HCT116 (cell line): Measurements from ENCODE around the gene SCN2A. TPM values are rescaled to one million over a fixed set of nuclear protein-coding genes. Genes with fewer than 3 reads are reported as not detected.

Source experiments
- ATAC-seq: fragments of 200-7000 bp; cut with Tn5 transposase; 2 replicates; pipeline ENCODE4 v1.9.1; 2020; ENCODE audit warnings: mild to moderate bottlenecking, moderate library complexity
- BruUV-seq: library from RNA; stranded (reverse); fragments of 400-500 nt; replicated peaks from 2 replicates; lab custom pipeline; 2021; lab: Mats Ljungman, UMichigan
- CTCF ChIA-PET: fragments of 300-600 bp; sonication (Branson Sonifier 250); formaldehyde crosslinking; loops from one replicate; lab custom pipeline; 2021; ENCODE audit warnings: antibody characterized with exemption; lab: Charles Lee
- POLR2A ChIA-PET: fragments of 300-600, 350-600 bp; sonication (Branson Sonifier 250); formaldehyde crosslinking; loops from one replicate; lab custom pipeline; 2021; ENCODE audit warnings: antibody characterized with exemption; lab: Charles Lee
- RAD21 ChIA-PET, 2 experiments: fragments of 300-600 bp; sonication (Branson Sonifier 250); formaldehyde crosslinking; loops; one replicate each; lab custom pipeline; 2023; ENCODE audit warnings: low total read pairs in 2 of 2; ENCODE audit not compliant: uncharacterized antibody in 2 of 2, unreplicated experiment in 2 of 2, low non-redundant PET in 1 of 2; lab: Charles Lee
- DNase-seq: peaks from one replicate; pipeline ENCODE4 v3.0.0-alpha.2; 2010; ENCODE audit warnings: low read depth, low spot score
- H2AFZ ChIP-seq: fragments of 200-600 bp; shearing (Covaris generic), sonication (generic); 2 replicates; pipeline ENCODE4 v1.6.1; 2017; ENCODE audit warnings: low read depth, mixed run types, mixed read lengths, antibody characterized with exemption, low read length; ENCODE audit not compliant: poor library complexity, severe bottlenecking
- H3K27ac ChIP-seq: 2 replicates; pipeline ENCODE4 v1.5.1; 2012; ENCODE audit warnings: low read depth, low read length
- H3K27me3 ChIP-seq: fragments of 200-600 bp; sonication (generic); 2 replicates; pipeline ENCODE4 v1.6.1; 2016; ENCODE audit warnings: mixed run types, low read length, mixed read lengths; ENCODE audit not compliant: insufficient read depth
- H3K36me3 ChIP-seq, 2 experiments: fragments of 200-500 bp in 1 of 2; fragments of 200-600 bp in 1 of 2; sonication (Bioruptor generic) in 1 of 2; sonication (generic) in 1 of 2; 2 replicates each; pipeline versions ENCODE4 v1.5.1 to v1.6.1; 2014 to 2016; ENCODE audit warnings: low read length in 2 of 2, inconsistent platforms in 1 of 2, mixed read lengths in 1 of 2, mixed run types in 1 of 2; ENCODE audit not compliant: insufficient read depth in 2 of 2, control insufficient read depth in 1 of 2
- H3K4me1 ChIP-seq, 2 experiments: fragments of 200-600 bp in 1 of 2; sonication (generic) in 1 of 2; 2 replicates each; pipeline versions ENCODE4 v1.5.1 to v1.6.1; 2012 to 2017; ENCODE audit warnings: low read length in 2 of 2, inconsistent platforms in 1 of 2, mild to moderate bottlenecking in 1 of 2, mixed read lengths in 1 of 2, mixed run types in 1 of 2, moderate library complexity in 1 of 2; ENCODE audit not compliant: insufficient read depth in 2 of 2, control insufficient read depth in 1 of 2
- H3K4me2 ChIP-seq: fragments of 200-600 bp; sonication (generic); 2 replicates; pipeline ENCODE4 v1.6.1; 2017; ENCODE audit warnings: mixed run types, low read length, mixed read lengths
- H3K4me3 ChIP-seq, 2 experiments: fragments of 200-600 bp in 1 of 2; sonication (generic) in 1 of 2; replicated peaks in 1 of 2; 2 replicates each; pipeline ENCODE4 v1.5.1; 2011 to 2016; ENCODE audit warnings: low read length in 2 of 2, control low read depth in 1 of 2, low read depth in 1 of 2, mild to moderate bottlenecking in 1 of 2, mixed read lengths in 1 of 2, mixed run types in 1 of 2
- H3K79me2 ChIP-seq: fragments of 200-600 bp; sonication (generic); 2 replicates; pipeline ENCODE4 v1.6.1; 2017; ENCODE audit warnings: mild to moderate bottlenecking, mixed run types, low read length, moderate library complexity, mixed read lengths; ENCODE audit not compliant: insufficient read depth
- H3K9ac ChIP-seq: fragments of 200-600 bp; sonication (generic); 2 replicates; pipeline ENCODE4 v1.6.1; 2016; ENCODE audit warnings: low read length, mixed read lengths
- H3K9me2 ChIP-seq: fragments of 200-600 bp; sonication (generic), shearing (Covaris generic); 2 replicates; pipeline ENCODE4 v1.6.1; 2017; ENCODE audit warnings: mixed run types, mild to moderate bottlenecking, moderate library complexity; ENCODE audit not compliant: insufficient read depth
- H3K9me3 ChIP-seq, 2 experiments: fragments of 200-500 bp in 1 of 2; fragments of 200-600 bp in 1 of 2; sonication (Bioruptor generic) in 1 of 2; sonication (generic) in 1 of 2; 2 replicates each; pipeline ENCODE4 v1.6.1; 2014 to 2017; ENCODE audit warnings: low read length in 2 of 2, mixed read lengths in 2 of 2, inconsistent platforms in 1 of 2, low read depth in 1 of 2, mild to moderate bottlenecking in 1 of 2, mixed run types in 1 of 2, moderate library complexity in 1 of 2; ENCODE audit not compliant: control insufficient read depth in 1 of 2, insufficient read depth in 1 of 2
- H4K20me1 ChIP-seq: fragments of 200-600 bp; sonication (generic), shearing (Covaris generic); 2 replicates; pipeline ENCODE4 v1.6.1; 2017; ENCODE audit warnings: mixed run types, mild to moderate bottlenecking, moderate library complexity; ENCODE audit not compliant: insufficient read depth
- ATF3 ChIP-seq: IDR thresholded peaks from 2 replicates; pipeline ENCODE4 v1.6.1; 2012
- CTCF ChIP-seq, 3 experiments: fragments of 200-600 bp in 1 of 3; sonication (generic) in 1 of 3; IDR thresholded peaks in 2 of 3; conservative IDR thresholded peaks in 1 of 3; 2 replicates each; pipeline ENCODE4 v1.5.1; 2012 to 2017; ENCODE audit warnings: low read depth in 2 of 3, low read length in 2 of 3, antibody characterized with exemption in 1 of 3, borderline replicate concordance in 1 of 3, control low read depth in 1 of 3, mild to moderate bottlenecking in 1 of 3, mixed read lengths in 1 of 3, mixed run types in 1 of 3, moderate library complexity in 1 of 3; ENCODE audit not compliant: insufficient read depth in 1 of 3
- EGR1 ChIP-seq: IDR thresholded peaks from 2 replicates; pipeline ENCODE4 v1.6.1; 2012; ENCODE audit warnings: low read depth
- FOSL1 ChIP-seq: IDR thresholded peaks from 2 replicates; pipeline ENCODE4 v1.6.1; 2012; ENCODE audit warnings: low read depth
- MAX ChIP-seq: IDR thresholded peaks from 2 replicates; pipeline ENCODE4 v1.6.1; 2012
- POLR2AphosphoS5 ChIP-seq: IDR thresholded peaks from 2 replicates; pipeline ENCODE4 v1.6.1; 2011; ENCODE audit warnings: mild to moderate bottlenecking, low read depth, low read length, moderate library complexity
- SRF ChIP-seq: IDR thresholded peaks from 2 replicates; pipeline ENCODE4 v1.6.1; 2012; ENCODE audit warnings: low read depth
- ZNF274 ChIP-seq: fragments of 200-500 bp; sonication (Bioruptor generic); IDR thresholded peaks from 2 replicates; pipeline ENCODE4 v1.6.1; 2014; ENCODE audit warnings: mild to moderate bottlenecking, low read depth, low read length, inconsistent platforms
- intact Hi-C: fragments of 100-400 bp; cut with micrococcal nuclease; formaldehyde crosslinking; loops from 2 replicates; pipeline ENCODE4 v1.10.0; 2022
- total RNA-seq: library from RNA; stranded (reverse); gene quantifications from one replicate; pipeline ENCODE4 v1.2.1, GENCODE V29; 2021; ENCODE audit not compliant: unreplicated experiment

SCN2A gene
- total RNA-seq, 1 experiment from 2014 or later, result 0.25 TPM

- ChIA-PET CTCF (no interaction called here), POLR2A (no interaction called here), RAD21 (no interaction called here)
- no peak overlapping the region for H3K9ac ChIP-seq
- H4K20me1 ChIP-seq, result no peaks in the 10 kb centered on the region
- H3K27ac ChIP-seq, result no peak overlapping the region
- H3K4me1 ChIP-seq, result no peaks in the 10 kb centered on the region
- intact Hi-C loops, result no loop called here
- no peak overlapping the region for H3K4me3 ChIP-seq
- no peaks in the 10 kb centered on the region for H3K36me3 ChIP-seq
- no peak overlapping the region for H2AFZ ChIP-seq
- BruUV-seq, result no TSS peak
- no peaks in the 10 kb centered on the region for H3K9me3 ChIP-seq
- no peaks in the 10 kb centered on the region for H3K9me2 ChIP-seq
- H3K4me2 ChIP-seq, result no peak overlapping the region
- no peak for ATAC-seq
- DNase-seq, result no peak
- H3K27me3 ChIP-seq, result no peaks in the 10 kb centered on the region
- no peak for TF ChIP-seq POLR2AphosphoS5
- TF ChIP-seq CTCF (IDR thresholded peaks at IDR 0.05 in 2 of 3, conservative IDR thresholded peaks at IDR 0.05 in 1 of 3; ENCODE audit: borderline replicate concordance in 1 of 3, insufficient read depth in 1 of 3, low read depth in 2 of 3, low read length in 2 of 3), result no peak
- TF ChIP-seq SRF, result no peak
- TF ChIP-seq FOSL1, result no peak
- no peak for TF ChIP-seq ATF3
- no peak for TF ChIP-seq ZNF274
- no peak for TF ChIP-seq EGR1
- TF ChIP-seq, all 23 proteins: peak for 0
- H3K79me2 ChIP-seq, result no peaks in the 10 kb centered on the region
Measured at GRCh38 chr2:165423081-165423480, 183.9 kb downstream of the SCN2A start.

- H3K27ac ChIP-seq, result no peak overlapping the region
- TF ChIP-seq MAX, result no peak
- no peak for TF ChIP-seq SRF
- TF ChIP-seq, all 23 proteins: peak for 0
- no peak for DNase-seq
Measured at GRCh38 chr2:165425556-165425955, 186.3 kb downstream of the SCN2A start.

More at GRCh38 chr2:165425556-165425955, 186.3 kb downstream of the SCN2A start:
- Histone ChIP-seq H3K4me1 (no peaks in the 10 kb centered on the region), H3K4me3 (no peak overlapping the region), H3K79me2 (no peaks in the 10 kb centered on the region), H3K9ac (no peak overlapping the region), H2AFZ (no peak overlapping the region), H3K9me2 (no peaks in the 10 kb centered on the region), H4K20me1 (no peaks in the 10 kb centered on the region), H3K27me3 (no peaks in the 10 kb centered on the region), H3K36me3 (no peaks in the 10 kb centered on the region), H3K9me3 (no peaks in the 10 kb centered on the region), H3K4me2 (no peak overlapping the region)
- intact Hi-C loops, result no loop called here
- BruUV-seq, result no TSS peak
- POLR2A ChIA-PET, result no interaction called here
- ATAC-seq, result no peak
- RAD21 ChIA-PET, result no interaction called here
- CTCF ChIA-PET, result no interaction called here
